ENCODE results near the gene MEGF6.

Gene MEGF6

GRCh38 chr1:3510136-3510955, 101.0 kb downstream of the MEGF6 start:
- in situ Hi-C loops (cut with MboI; ENCODE audit: low sequenced_read_pairs): no loop called here

DNA sequence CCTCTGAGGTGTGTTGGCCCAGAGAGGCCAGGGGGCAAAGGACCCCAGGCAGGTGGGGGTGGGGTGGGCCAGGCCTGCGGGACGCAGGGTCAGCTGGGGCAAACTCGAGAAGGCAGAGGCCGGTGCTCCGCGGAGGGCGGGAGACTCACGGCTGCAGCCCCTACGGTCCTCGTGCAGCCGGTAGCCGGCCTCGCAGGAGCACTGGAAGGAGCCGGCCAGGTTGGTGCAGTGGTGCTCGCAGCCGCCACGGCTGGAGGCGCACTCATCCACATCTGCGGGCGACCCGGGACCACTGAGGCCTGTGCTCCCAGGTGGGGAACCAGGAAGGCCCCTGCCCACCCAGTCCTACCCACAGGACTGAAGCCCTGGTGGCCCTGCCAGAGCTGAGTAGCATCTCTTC, 101.6 kb downstream of the MEGF6 start:
- in situ Hi-C loops (cut with MboI; ENCODE audit: low sequenced_read_pairs): no loop called here

GRCh38 chr1:3508757-3509415, 102.4 kb downstream of the MEGF6 start:
- in situ Hi-C loops (cut with MboI; ENCODE audit: low sequenced_read_pairs): no loop called here

DNA sequence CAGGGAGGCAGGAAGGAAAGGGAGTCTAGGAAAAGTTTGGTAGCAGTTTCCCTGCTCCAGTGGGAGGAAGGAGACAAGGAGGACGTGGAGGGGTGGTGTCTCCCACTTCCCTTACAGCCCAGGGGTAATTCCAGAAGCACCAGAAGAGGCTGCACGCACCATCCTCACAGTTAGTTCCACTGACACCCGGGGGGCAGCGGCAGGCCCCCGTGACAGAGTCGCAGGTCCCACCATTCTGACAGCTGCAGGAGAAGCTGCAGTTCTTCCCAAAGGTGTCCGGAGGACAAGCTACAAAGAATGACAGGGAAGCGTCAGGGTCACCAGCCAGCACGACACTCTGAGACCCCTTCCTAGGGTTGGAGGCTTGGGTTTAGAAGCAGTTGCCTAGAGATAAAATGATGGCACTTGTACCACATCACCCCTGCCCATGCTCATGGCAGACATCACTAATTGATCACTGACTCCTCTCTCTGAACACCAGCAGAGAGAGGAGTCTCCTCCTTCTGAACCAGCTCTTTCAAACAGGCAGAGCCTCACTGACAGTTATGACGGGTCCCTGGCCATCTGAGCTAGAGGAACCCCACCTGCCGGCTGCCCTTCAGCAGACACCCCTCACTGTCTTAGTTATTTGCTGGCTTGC, 103.6 kb downstream of the MEGF6 start:
- in situ Hi-C loops (cut with MboI; ENCODE audit: low sequenced_read_pairs): no loop called here

GRCh38 chr1:3506943-3507342, 104.4 kb downstream of the MEGF6 start:
- in situ Hi-C loops (cut with MboI; ENCODE audit: low sequenced_read_pairs): no loop called here

DNA sequence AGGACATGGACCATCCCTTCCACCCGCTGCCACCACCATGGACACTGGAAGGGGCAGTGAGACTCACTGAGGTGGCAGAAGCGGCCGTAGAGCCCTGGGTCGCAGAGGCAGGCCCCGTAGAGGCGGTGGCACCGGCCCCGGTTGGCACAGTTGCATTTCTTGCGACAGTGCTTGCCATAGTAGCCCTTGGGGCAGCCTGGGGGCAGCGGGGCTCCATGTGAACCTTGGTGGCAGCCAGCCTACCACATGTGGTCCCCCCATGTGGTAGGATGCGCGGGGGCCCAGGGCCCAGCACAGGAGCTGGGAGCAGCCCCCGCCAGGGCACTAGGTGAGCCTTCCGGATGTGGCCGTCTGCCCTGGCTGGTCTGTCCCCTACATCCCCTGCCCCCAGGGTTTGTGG, 105.3 kb downstream of the MEGF6 start:
- in situ Hi-C loops (cut with MboI; ENCODE audit: low sequenced_read_pairs): no loop called here

DNA sequence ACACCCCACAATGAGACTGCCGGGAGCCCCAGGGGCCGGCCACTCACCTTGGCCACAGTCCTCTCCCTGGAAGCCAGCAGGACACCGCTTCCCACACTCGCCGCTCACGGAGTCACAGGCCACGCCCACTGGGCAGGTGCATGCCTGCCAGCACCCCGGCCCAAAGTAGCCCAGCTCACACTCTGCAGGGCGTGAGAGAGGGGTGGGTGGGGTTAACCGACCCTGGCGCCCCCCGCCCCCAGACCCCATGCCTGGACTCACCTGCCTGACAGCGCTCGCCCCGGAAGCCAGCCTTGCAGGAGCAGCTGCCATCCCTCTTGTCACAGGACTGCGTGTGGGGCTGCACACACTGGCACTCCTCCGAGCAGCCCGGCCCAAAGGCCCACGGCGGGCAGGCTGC, 106.1 kb downstream of the MEGF6 start:
- in situ Hi-C loops (cut with MboI; ENCODE audit: low sequenced_read_pairs): no loop called here

- in situ Hi-C loops (cut with MboI; ENCODE audit: low sequenced_read_pairs): no loop called here
Measured at GRCh38 chr1:3504822-3505153, 106.5 kb downstream of the MEGF6 start.

GRCh38 chr1:3504151-3504821, 107.0 kb downstream of the MEGF6 start:
- in situ Hi-C loops (cut with MboI; ENCODE audit: low sequenced_read_pairs): no loop called here

- in situ Hi-C loops (cut with MboI; ENCODE audit: low sequenced_read_pairs): no loop called here
Measured at GRCh38 chr1:3503525-3503886, 107.8 kb downstream of the MEGF6 start.

- in situ Hi-C loops (cut with MboI; ENCODE audit: low sequenced_read_pairs): no loop called here
Measured at GRCh38 chr1:3502641-3503524, 108.4 kb downstream of the MEGF6 start.

DNA sequence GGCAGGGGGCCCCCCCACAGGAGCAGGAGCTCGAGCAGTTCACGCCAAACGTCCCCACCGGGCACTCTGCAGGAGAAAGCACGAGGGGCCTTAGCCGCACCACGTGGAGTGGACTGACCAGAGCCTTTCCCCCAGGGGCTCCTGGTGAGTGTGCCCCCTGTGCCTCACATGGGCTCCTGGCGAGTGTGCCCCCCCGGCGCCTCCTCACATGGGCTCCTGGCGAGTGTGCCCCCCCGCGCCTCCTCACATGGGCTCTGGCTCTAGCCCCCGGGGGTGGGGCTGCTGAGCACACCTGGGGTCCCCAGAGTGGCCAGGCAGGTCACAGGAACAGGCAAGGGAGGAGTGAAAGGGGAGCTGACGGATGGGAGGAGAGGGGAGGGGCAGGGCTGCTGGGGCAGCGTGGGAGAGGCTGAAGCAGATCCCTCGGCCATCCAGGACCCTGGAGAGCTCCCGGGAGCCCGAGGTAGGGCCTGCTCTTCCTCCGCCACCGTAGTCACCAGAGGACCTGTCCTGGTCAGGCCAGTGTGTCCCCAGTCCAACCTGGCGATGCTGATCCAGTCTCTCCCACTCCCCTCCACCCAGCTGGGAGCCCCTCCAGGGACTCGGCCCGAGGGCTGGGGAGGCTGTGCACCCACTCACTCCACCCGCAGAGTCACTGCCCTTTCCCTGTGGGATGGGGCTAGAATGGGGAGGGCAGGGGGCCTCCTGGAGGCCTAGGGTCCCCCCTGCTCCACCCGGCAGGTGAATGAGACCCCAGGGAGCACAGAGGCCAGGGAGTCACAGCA, 109.3 kb downstream of the MEGF6 start:
- in situ Hi-C loops (cut with MboI; ENCODE audit: low sequenced_read_pairs): no loop called here

DNA sequence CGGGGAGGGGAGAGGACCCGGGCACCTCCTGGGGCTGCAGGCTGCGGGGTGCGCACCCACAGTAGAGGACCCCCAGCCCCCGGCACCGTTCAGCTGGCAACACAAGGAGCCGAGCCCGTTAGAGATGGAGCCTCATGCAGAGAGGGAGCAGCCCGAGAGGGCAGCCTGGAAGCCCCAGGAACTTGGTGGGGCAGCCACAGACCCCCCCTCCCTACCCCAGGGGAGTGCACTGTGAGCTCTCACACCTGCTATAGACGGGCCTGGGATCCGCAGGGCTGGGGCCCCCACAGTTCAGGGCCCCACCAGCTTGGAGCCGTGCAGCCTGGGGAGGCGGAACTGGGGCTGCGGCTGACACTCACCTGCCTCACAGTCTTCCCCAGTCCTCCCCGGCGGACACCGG, 109.9 kb downstream of the MEGF6 start:
- in situ Hi-C loops (cut with MboI; ENCODE audit: low sequenced_read_pairs): no loop called here

DNA sequence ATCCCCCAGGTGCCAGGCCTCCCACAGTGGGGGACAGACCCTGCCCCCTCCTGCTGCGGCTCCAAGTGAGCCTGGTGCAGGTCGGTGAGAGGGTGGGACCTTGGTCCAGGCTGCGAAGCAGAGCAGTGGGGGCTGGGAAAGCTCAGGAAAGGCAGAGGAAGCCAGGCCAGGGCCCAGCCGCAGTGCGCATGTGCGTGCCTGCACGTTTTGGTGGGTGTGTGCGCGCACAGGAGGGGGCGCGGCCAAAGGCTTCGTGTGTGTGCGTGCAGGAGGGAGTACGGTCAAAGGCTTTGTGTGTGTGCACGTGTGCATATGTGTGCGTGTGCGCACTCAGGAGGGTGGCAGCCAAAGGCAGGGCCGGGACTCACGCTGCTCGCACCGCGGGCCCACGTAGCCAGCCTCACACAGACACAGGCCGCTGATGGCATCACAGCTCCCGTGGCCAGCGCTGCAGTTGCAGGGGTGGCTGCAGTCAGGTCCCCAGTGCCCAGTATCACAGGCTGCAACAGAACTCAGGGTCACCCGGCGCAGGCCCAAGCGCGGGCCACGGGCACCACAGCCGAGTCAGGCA, 111.0 kb downstream of the MEGF6 start:
- in situ Hi-C loops (cut with MboI; ENCODE audit: low sequenced_read_pairs): no loop called here

GRCh38 chr1:3499611-3500010, 111.7 kb downstream of the MEGF6 start:
- in situ Hi-C loops (cut with MboI; ENCODE audit: low sequenced_read_pairs): no loop called here

- in situ Hi-C loops (cut with MboI; ENCODE audit: low sequenced_read_pairs): no loop called here
Measured at GRCh38 chr1:3498986-3499385, 112.3 kb downstream of the MEGF6 start.

GRCh38 chr1:3498246-3498930, 112.9 kb downstream of the MEGF6 start:
- in situ Hi-C loops (cut with MboI; ENCODE audit: low sequenced_read_pairs): no loop called here

DNA sequence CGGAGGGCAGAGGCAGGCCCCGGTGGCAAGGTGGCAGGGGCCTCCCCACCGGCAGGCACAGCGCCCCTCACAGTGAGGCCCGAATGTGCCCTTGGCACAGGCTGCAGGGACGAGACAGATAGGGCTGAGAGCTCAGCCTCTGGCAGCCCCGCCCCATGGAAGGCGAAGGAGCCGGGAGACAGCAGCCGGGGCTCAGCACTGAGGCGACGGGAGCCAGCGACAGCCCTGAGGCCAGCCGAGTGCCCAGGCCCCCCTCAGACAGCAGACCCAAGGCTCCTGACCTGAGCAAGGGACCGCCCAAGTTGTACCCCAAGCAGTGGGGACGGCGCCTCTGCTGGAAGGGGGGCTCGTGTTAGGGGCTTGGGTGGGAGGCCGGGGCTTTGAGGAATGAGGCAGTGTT, 113.8 kb downstream of the MEGF6 start:
- in situ Hi-C loops (cut with MboI; ENCODE audit: low sequenced_read_pairs): no loop called here

- in situ Hi-C loops (cut with MboI; ENCODE audit: low sequenced_read_pairs): no loop called here
Measured at GRCh38 chr1:3496916-3497315, 114.4 kb downstream of the MEGF6 start.
